GM19455 (cell line): ENCODE data around the gene VAV2.
"Not testable (repeated sequence)": the region's sequence is repeated elsewhere in the genome, so short reads cannot be mapped to it uniquely, and the experiment has no call there.

ENCODE experiments used
- ATAC-seq: cut with Tn5 transposase; IDR thresholded peaks from one replicate; pipeline ENCODE4 v1.9.1; 2021; ENCODE audit not compliant: unreplicated experiment

The VAV2 gene

DNA sequence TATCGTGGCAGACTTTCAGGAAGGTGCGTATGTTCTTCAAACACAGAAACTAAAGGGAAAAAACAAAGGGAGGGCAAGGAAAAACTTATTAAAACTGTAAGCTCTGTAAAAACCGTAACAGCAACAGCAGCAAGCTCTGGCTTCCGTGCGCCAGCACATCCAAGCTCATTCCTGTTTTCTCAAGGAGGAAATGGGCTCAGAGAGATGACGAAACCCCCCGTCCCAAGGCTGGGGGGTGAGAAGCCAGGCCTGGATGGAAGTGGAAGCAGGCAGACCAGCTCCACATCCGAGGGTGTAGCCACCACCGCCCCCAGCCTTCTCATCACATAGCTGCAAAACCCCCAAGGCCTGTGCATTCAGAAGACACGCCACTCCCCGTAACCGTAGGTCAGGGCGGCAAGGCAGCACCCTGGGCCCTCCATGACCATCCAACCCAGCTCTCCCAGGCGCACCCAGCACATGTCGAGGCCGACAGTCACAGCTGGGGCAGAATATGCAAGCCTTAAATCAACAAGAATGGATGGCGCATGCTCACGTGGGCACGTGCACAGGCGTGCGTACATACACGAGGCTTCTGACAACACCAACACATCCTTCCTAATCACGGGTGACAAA, 52.8 kb downstream of the VAV2 start:
- no peak for ATAC-seq

DNA sequence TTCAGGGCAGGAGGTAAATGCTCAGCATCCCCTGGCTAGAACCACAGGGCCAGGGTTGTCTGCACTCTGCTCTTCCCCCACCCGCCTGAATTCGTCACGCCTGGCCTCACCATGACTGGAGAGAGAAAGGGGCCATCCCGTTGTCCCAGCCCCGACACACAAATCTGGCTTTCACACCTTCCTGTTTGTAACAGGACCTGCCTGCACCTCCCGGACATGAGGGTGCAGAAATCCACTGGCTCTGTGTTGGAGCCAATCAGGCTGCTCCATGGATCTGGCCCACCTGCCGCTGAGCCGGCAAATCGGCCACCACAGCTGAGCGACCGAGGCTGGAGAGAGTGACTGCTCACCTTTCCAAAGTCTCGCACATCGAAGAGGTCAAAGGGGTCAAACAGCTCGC, 53.4 kb downstream of the VAV2 start:
- ATAC-seq = no peak

GRCh38 chr9:133938086-133938485, 54.0 kb downstream of the VAV2 start:
- no peak for ATAC-seq

DNA sequence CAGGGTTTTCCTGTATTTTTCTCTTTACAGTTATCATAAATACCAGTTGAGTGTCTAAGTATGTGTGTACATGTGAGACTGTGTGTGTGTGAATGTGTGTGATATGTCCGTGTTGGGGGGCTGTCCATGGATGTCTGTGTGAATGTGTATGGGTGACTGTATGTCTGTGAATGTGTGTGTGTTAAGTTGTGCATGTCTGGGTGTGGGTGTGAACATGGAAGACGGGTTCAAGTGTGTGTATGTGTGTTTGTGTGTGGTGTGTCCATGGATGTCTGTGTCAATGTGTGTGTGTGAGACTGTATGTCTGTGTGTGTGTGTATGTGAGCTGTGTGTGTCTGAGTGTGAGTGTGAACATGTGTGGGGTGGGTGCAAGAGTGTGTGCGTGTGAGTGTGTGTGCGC, 55.0 kb downstream of the VAV2 start:
- ATAC-seq = no peak

- no peak for ATAC-seq
These were observed 56.7 kb downstream of the VAV2 start for GRCh38 chr9:133935328-133936005.

DNA sequence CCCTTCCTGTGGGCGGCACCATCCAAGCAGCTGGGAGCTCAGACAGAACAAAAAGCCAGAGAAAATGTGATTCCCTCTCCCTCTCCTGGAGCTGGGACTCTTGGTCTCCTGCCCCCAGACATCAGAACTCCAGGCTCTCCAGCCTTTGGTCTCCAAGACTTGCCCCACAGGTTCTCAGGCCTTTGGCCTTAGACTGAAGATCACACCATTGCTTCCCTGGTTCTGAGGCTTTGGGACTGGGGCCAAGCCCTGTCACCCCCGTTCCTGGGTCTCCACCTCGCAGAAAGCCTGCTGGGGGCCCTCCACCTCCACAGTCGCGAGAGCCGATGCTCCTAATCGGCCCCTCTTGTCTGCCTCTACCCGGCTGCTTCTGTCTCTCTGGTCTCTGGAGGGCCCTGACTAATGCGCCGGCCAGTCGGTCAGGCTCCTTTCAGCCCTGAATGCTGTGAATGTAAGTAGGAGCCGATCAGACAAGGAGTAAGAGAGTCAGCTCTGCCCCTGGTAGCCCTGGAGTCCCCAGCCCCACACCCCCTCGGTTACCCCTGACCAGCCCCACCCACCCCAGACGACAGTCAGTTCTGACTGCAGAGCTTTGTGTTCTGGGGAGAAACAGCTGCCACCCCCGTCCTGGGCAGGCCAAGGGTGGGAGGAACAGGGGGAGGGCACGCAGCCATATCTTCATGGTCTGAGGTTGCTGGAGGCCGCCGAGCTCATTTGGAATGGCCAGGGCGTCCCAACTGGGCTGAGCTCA, 57.5 kb downstream of the VAV2 start:
- no peak for ATAC-seq

DNA sequence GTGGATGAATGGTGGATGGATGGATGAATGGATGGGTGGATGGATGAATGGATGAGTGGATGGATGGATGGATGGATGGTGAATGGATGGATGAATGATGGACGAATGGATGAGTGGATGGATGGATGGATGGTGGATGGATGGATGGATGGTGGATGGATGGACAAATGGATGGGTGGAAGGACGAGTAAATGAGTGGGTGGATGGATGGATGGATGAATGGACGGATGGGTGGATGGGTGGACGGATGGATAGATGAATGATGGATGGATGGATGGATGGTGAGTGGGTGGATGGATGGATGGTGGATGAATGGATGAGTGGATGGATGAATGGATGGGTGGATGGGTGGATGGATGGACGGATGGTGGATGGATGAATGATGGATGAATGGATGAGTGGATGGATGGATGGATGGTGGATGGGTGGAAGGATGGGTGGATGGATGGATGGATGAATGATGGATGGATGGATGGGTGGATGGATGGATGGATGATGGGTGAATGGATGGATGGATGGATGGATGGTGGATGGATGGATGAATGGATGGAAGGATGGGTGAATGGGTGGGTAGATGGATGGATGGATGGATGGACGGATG, 58.6 kb downstream of the VAV2 start:
- ATAC-seq = no peak

GRCh38 chr9:133932633-133933032, 59.5 kb downstream of the VAV2 start:
- no peak for ATAC-seq

- ATAC-seq = no peak
These were observed 59.9 kb downstream of the VAV2 start for GRCh38 chr9:133932181-133932580.

- no peak for ATAC-seq
These were observed 61.2 kb downstream of the VAV2 start for GRCh38 chr9:133930682-133931485.

DNA sequence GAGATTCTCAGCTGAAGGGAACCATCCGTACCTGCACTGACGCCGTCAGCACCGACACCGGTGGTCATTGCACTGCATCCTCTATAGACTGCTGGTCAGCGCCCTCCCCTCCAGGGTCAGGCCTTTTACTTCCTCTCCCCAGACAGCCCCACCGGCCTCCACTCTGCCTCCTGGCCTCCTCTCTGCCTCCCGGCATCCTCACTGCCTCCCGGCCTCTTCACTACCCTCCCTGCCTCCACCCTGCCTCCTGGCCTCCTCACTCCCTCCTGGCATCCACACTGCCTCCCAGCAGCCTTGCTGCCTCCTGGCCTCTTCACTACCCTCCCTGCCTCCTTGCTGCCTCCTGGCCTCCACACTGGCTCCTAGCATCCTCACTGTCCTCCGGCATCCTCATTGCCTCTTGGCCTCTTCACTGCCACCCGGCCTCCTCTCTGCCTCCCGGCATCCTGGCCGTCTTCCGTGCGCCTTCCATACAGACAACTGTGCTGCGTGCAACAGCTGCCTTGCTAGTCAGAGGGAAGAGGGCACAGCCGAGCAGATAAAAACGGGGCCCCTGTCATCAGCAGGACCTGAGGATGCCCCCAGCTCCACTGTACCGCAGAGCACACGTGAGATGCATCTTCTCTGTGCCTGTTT, 62.0 kb downstream of the VAV2 start:
- ATAC-seq = no peak

DNA sequence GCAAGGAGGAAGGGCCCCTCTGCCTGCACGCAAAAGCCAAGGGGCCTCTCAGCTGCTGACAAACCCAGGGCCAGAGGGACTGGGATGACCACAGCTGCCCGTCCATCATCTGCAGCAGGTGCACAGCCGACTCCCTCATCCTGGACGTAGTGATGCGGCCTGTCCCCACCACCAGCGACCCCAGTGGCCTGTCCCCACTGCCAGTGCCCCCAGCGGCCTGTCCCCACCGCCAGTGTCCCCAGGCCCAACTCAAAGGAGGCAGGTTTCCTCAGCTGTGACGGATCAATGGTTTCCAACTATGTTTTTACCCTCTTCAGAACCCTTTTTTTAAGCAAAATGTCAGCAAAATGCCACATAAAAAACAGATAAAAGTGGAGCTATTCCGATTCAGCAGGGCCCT, 62.5 kb downstream of the VAV2 start:
- ATAC-seq = no peak

- no peak for ATAC-seq
These were observed 63.8 kb downstream of the VAV2 start for GRCh38 chr9:133928248-133928764.

DNA sequence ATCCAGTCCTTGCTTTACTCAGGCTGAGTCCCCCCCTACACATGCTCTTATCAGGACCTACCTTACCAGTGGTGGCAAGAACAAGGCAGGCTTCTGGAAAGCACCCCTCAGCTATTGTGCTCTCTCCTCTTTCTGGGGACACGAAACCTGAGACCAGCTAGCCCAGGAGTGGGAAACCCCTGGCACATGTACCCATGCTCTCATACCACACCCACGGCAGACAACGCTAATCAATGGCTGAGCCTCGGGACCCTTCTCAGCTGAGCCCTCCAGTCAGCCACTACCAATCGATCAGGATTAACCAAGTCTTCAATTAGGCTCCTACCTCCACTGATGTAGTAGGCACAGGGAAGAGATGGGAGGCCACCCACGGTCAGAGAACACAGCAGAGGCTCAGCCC, 65.1 kb downstream of the VAV2 start:
- ATAC-seq = no peak

DNA sequence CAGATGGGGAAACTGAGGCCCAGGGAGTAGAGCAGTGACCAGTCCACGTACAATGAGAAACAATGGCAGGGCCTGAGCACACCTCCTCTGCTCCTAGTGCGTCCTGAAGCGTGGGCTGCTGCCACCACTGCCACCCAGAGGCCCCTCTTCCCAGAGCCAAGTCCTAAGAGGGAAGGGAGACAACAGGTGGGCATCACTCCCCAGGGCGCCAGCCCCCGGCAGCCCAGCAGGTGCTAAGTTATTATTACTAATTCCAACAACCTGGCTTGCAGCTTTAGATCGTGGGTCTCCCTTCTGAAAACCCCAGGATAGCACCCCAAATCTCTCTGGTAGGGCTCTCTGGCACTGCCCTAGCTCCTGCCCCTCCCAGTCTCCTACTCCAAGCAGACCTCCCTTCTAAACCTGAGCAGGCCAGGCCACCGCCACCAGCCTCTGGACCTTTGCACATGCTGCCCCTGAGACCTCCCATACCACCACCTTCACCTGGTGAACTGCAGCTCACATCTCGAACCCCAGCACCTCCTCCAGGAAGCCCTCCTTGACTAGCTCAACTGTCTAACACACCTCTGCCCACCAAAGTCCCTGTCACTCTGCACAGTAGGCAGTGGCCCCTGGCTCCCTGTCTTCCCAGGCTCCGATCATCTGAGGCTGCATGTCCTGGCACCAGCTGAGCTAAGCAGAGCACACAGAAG, 65.8 kb downstream of the VAV2 start:
- ATAC-seq = no peak

DNA sequence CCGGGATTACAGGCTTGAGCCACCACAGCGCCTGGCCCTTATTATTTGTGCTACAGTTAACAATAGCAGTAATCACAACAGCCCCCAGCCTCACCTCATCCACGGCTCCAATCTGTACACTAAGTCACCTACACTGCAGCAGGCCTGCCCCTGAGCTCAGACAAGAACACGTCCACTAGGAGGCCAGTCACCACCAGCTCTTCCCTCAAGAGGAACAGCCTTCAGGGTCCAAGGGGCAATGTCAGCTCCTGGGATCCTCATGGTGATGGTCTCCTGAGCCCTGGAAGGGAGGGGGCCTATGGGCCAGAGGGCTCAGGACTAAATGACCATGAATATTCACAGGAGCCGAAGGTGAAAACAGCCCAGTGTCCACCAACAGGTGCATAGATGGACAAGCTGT, 67.7 kb downstream of the VAV2 start:
- ATAC-seq = no peak

DNA sequence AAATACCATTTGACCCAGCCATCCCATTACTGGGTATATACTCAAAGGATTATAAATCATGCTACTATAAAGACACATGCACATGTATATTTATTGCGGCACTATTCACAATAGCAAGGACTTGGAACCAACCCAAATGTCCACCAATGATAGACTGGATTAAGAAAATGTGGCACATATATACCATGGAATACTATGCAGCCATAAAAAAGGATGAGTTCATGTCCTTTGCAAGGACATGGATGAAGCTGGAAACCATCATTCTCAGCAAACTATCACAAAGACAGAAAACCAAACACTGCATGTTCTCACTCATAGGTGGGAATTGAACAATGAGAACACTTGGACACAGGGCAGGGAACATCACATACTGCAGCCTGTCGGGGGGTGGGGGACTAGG, 68.5 kb downstream of the VAV2 start:
- ATAC-seq = not testable (repeated sequence)

DNA sequence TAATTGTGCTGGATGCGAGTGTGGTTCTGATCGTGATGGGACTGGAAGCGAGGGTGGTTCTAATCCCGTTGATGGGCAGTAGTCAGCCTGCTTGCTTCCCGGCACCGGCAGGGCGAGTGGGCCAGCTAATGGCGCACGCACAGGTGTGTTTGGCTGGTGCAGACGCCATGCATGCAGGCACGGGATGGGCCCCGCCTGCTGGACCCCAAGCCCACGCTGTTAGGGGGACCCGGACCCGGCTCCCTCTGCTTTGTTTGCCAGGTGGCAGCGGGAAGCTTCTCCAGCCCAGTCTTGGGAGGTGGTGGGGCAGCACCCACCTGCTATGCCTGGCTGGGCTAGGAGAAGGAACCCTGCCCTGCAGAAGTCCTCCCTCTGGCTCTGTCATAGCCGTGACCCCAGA, 70.3 kb downstream of the VAV2 start:
- no peak for ATAC-seq

GRCh38 chr9:133920471-133920870, 71.7 kb downstream of the VAV2 start:
- ATAC-seq = no peak
